Suprapubic skin (tissue), 4 donors: ENCODE measurements around the gene ATF1.

Source experiments
- POLR2A ChIP-seq, 2 donors: fragments of 450-650 bp; IDR thresholded peaks; one replicate each; pipeline ENCODE4 v1.6.1; 2017; ENCODE audit warnings: antibody characterized with exemption in 2 of 2, mild to moderate bottlenecking in 2 of 2, moderate library complexity in 2 of 2
- POLR2AphosphoS5 ChIP-seq, 3 donors: sonication (generic); formaldehyde crosslinking; IDR thresholded peaks; one replicate each; pipeline ENCODE4 v1.6.1; 2017; ENCODE audit warnings: antibody characterized with exemption in 3 of 3
- TF ChIP-seq, protein P1 (sequence below), 2 donors: fragments of 200-600 bp in 1 of 2; fragments of 450-650 bp in 1 of 2; sonication (generic) in 1 of 2; IDR thresholded peaks; one replicate each; pipeline ENCODE4 v1.5.1; 2016 to 2019; ENCODE audit warnings: antibody characterized with exemption in 2 of 2, mild to moderate bottlenecking in 1 of 2, moderate library complexity in 1 of 2

DNA sequence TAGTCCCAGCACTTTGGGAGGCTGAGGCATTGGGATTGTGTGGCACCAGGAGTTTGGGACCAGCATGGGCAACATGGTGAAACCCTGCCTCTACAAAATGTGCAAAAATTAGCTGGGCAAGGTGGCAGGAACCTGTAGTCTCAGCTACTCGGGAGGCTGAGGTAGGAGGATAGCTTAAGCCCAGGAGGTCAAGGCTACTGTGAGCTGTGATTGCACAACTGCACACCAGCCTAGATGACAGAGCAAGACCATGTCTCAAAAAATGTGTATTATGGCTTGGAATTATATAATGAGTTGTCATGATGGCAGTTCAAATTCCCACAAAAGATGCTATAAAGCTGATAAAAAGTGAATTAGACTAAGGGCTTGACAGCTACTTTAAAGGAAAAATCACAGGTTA is 58.2 kb downstream of the ATF1 start:
- TF ChIP-seq, protein P1, sequence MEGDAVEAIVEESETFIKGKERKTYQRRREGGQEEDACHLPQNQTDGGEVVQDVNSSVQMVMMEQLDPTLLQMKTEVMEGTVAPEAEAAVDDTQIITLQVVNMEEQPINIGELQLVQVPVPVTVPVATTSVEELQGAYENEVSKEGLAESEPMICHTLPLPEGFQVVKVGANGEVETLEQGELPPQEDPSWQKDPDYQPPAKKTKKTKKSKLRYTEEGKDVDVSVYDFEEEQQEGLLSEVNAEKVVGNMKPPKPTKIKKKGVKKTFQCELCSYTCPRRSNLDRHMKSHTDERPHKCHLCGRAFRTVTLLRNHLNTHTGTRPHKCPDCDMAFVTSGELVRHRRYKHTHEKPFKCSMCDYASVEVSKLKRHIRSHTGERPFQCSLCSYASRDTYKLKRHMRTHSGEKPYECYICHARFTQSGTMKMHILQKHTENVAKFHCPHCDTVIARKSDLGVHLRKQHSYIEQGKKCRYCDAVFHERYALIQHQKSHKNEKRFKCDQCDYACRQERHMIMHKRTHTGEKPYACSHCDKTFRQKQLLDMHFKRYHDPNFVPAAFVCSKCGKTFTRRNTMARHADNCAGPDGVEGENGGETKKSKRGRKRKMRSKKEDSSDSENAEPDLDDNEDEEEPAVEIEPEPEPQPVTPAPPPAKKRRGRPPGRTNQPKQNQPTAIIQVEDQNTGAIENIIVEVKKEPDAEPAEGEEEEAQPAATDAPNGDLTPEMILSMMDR (IDR thresholded peaks at IDR 0.05) = no peak
- TF ChIP-seq POLR2A (IDR thresholded peaks at IDR 0.05) (no peak), POLR2AphosphoS5 (IDR thresholded peaks at IDR 0.05) (no peak)
